ENCODE data around the gene MET. TPM values are rescaled to one million over a fixed set of nuclear protein-coding genes. Genes with fewer than 3 reads are reported as not detected.

The MET gene
- total and polyA plus RNA-seq, 2 of the 13 experiments (the other 11 are each of a cell fraction or from before 2014, with no cell fraction given): 21.8 to 31.5 TPM

- TF ChIP-seq HINFP (CRISPR knock-in tag; IDR thresholded peaks at IDR 0.05; ENCODE audit: low read depth): peak; percentile 85; the same call in 1 of the 2 replicates
- no peak for TF ChIP-seq CC2D1A (CRISPR knock-in tag; IDR thresholded peaks at IDR 0.05)
- TF ChIP-seq ZNF430 (CRISPR knock-in tag; IDR thresholded peaks at IDR 0.05): no peak
- no peak for TF ChIP-seq AHR (CRISPR knock-in tag; IDR thresholded peaks at IDR 0.05)
- peak; percentile 83 for TF ChIP-seq ZBTB7B (CRISPR knock-in tag; IDR thresholded peaks at IDR 0.05)
- TF ChIP-seq HOXD1 (CRISPR knock-in tag; IDR thresholded peaks at IDR 0.05): no peak
- TF ChIP-seq LCORL (IDR thresholded peaks at IDR 0.05): no peak
- TF ChIP-seq LCORL (CRISPR knock-in tag; IDR thresholded peaks at IDR 0.05): peak; percentile 21; the same call in 1 of the 2 replicates
- TF ChIP-seq FOXA1 (IDR thresholded peaks at IDR 0.05): no peak
- TF ChIP-seq FOXA1 (CRISPR knock-in tag; IDR thresholded peaks at IDR 0.05): peak; percentile 57
- peak; percentile 66; the same call in 1 of the 2 replicates for TF ChIP-seq HOMEZ (CRISPR knock-in tag; IDR thresholded peaks at IDR 0.05; ENCODE audit: low read depth)
- peak; percentile 66; the same call in 1 of the 2 replicates for TF ChIP-seq ZBTB44 (CRISPR knock-in tag; IDR thresholded peaks at IDR 0.05)
- TF ChIP-seq ZBTB14 (CRISPR knock-in tag; IDR thresholded peaks at IDR 0.05): peak; percentile 79
- peak; percentile 67; the same call in 1 of the 2 replicates for TF ChIP-seq ZNF879 (CRISPR knock-in tag; IDR thresholded peaks at IDR 0.05)
- TF ChIP-seq TAF15 (IDR thresholded peaks at IDR 0.05; ENCODE audit: low read depth, low read length, poor library complexity, severe bottlenecking): no peak
- TF ChIP-seq RFXANK (CRISPR knock-in tag; IDR thresholded peaks at IDR 0.05): no peak
- peak; percentile 71; the same call in 1 of the 2 replicates for TF ChIP-seq ZNF546 (CRISPR knock-in tag; conservative IDR thresholded peaks at IDR 0.05)
- peak; percentile 70 for TF ChIP-seq ARID2 (CRISPR knock-in tag; IDR thresholded peaks at IDR 0.05; ENCODE audit: borderline replicate concordance)
- TF ChIP-seq ZNF674 (CRISPR knock-in tag; IDR thresholded peaks at IDR 0.05; ENCODE audit: low read depth): peak; percentile 76; the same call in 1 of the 2 replicates
- TF ChIP-seq THAP11 (CRISPR knock-in tag; IDR thresholded peaks at IDR 0.05): peak; percentile 65; the same call in 1 of the 2 replicates
- TF ChIP-seq ZFP90 (CRISPR knock-in tag; IDR thresholded peaks at IDR 0.05; ENCODE audit: borderline replicate concordance): peak; percentile 69
- TF ChIP-seq FOXA3 (CRISPR knock-in tag; IDR thresholded peaks at IDR 0.05): peak; percentile 73
- TF ChIP-seq HNRNPUL1 (IDR thresholded peaks at IDR 0.05; ENCODE audit: low read depth, low read length): no peak
These were observed at the start of gene MET (continued) for GRCh38 chr7:116671681-116672595.

All from HepG2 (cell line).